Measurements from ENCODE around the gene MAEA. TPM values are rescaled to one million over a fixed set of nuclear protein-coding genes. Genes with fewer than 3 reads are reported as not detected.

MAEA gene
- total RNA-seq, 1 donor, result 70.6 TPM

DNA sequence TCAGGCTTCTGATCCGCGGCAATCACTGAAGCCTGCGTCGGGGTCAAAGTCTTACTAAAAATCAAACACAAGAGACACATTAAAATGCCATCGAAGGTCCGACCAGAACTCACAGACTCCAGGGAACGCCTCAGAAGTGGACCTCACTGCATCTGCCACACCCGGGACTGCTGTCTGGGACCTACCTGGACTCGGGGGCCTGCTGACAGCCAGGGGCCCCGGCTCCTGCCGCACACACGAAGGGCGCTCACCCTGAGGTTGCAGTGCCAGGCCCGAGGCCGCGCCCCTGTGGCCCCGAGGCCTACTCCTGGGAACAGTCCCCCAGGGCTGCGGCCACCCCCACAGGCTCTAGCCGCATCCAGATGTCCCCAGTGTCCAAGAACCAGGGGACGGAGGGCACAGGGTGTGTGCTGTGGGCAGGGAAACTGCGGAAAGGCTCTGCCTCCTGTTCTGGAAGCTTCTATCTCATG is 48.2 kb upstream of the MAEA start:
- Histone ChIP-seq H3K79me2 (ENCODE audit: insufficient read depth, low read length) (peaks cover 85% of the 10 kb centered on the region), H3K27me3 (ENCODE audit: insufficient read depth, low read length) (no peaks in the 10 kb centered on the region), H3K9me3 (ENCODE audit: low read depth, low read length) (no peaks in the 10 kb centered on the region), H3K27ac (ENCODE audit: low read depth, low read length) (no peak overlapping the region), H4K20me1 (ENCODE audit: insufficient read depth, low read length) (peaks cover 76% of the 10 kb centered on the region), H3K36me3 (ENCODE audit: insufficient read depth, low read length) (peaks cover 23% of the 10 kb centered on the region), H2AFZ (ENCODE audit: low read length) (no peak overlapping the region), H3K4me1 (ENCODE audit: insufficient read depth, low read length) (peaks cover 10% of the 10 kb centered on the region), H3K4me3 (ENCODE audit: insufficient read depth, low read length) (no peak overlapping the region), H3K4me2 (ENCODE audit: insufficient read depth, low read length) (no peak overlapping the region)
- TF ChIP-seq, protein P1, sequence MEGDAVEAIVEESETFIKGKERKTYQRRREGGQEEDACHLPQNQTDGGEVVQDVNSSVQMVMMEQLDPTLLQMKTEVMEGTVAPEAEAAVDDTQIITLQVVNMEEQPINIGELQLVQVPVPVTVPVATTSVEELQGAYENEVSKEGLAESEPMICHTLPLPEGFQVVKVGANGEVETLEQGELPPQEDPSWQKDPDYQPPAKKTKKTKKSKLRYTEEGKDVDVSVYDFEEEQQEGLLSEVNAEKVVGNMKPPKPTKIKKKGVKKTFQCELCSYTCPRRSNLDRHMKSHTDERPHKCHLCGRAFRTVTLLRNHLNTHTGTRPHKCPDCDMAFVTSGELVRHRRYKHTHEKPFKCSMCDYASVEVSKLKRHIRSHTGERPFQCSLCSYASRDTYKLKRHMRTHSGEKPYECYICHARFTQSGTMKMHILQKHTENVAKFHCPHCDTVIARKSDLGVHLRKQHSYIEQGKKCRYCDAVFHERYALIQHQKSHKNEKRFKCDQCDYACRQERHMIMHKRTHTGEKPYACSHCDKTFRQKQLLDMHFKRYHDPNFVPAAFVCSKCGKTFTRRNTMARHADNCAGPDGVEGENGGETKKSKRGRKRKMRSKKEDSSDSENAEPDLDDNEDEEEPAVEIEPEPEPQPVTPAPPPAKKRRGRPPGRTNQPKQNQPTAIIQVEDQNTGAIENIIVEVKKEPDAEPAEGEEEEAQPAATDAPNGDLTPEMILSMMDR (IDR thresholded peaks at IDR 0.05; ENCODE audit: extremely low read depth, low read depth, low read length), result no peak
- DNase-seq (ENCODE audit: insufficient read length, low spot score, missing footprints), result peak; percentile 77

DNA sequence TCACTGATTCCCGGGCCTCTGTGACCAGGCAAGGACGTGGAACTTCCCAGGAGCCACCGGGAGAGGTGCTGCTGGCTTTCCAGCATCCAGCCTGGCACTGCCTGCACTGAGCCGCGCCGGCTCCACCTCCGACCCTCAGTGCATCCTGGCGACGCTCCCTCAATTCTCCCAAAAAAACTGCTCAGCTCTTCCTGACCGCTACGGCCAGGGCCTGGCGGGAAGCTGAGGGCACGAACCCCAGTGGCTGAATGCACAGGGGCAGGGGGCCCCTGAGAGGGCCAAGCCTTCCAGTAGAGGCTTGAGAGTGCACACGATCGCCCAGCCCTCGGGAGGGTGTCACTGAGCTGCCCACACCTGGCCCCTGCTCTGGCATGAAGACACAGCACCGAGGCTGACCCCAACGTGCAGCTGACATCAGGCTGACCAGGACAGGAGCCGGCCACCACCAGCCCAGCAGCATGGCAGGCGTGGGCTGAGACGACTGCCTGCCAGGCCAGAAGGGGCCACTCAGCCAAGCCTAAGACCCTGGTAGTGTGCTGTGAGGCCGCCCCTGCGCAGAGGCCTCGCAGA is 47.7 kb upstream of the MAEA start:
- Histone ChIP-seq H3K4me1 (ENCODE audit: insufficient read depth, low read length) (peaks cover 15% of the 10 kb centered on the region), H3K9me3 (ENCODE audit: low read depth, low read length) (no peaks in the 10 kb centered on the region), H3K27ac (ENCODE audit: low read depth, low read length) (no peak overlapping the region), H3K27me3 (ENCODE audit: insufficient read depth, low read length) (no peaks in the 10 kb centered on the region), H3K36me3 (ENCODE audit: insufficient read depth, low read length) (peaks cover 23% of the 10 kb centered on the region), H2AFZ (ENCODE audit: low read length) (no peak overlapping the region), H3K4me2 (ENCODE audit: insufficient read depth, low read length) (no peak overlapping the region), H3K4me3 (ENCODE audit: insufficient read depth, low read length) (no peak overlapping the region), H4K20me1 (ENCODE audit: insufficient read depth, low read length) (peaks cover 81% of the 10 kb centered on the region), H3K79me2 (ENCODE audit: insufficient read depth, low read length) (peaks cover 90% of the 10 kb centered on the region)
- DNase-seq (ENCODE audit: insufficient read length, low spot score, missing footprints), result peak; percentile 81
- TF ChIP-seq, protein P1 (IDR thresholded peaks at IDR 0.05; ENCODE audit: extremely low read depth, low read depth, low read length), result no peak

DNA sequence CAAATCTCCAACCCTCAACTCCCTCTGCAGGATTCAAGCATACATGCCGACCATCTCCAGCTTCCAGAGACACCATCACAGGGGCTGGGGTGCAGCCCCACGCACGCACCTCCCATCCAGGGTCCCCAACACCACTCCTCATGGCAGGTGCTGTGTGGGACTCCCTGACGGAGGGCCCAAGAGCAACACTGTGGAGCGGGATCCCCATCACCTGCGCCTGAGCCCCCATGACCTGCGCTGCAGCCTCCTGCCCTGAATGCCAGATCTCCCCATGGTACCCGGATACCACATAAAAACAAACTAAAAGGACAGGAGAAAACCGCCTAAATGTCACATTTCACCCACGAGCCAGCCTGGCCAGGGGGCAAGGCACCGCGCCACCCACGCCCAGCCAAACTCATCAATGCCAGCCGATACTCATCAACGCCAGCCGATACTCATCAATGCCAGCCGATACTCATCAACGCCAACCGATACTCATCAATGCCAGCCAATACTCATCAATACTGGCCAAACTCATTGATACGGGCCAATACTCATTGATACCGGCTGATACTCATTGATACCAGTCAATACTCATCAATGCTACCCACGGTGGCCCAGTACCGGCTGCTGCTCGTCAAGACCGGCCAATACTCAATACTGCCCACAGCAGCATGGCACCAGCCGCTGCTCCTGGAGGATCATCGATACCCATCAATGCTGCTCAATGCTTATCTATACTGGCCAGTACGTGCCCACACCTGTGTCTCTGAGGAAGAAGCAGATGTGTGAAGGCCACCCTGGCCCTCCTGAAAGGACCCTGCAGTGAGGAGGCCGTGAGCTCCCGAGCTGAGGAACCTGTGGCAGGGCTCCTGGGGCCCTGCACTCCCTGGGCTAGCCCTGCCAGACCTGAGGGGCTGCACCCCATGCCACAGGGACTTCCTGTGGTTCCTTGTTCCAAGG is 46.9 kb upstream of the MAEA start:
- Histone ChIP-seq H3K36me3 (ENCODE audit: insufficient read depth, low read length) (peaks cover 20% of the 10 kb centered on the region), H2AFZ (ENCODE audit: low read length) (no peak overlapping the region), H3K27ac (ENCODE audit: low read depth, low read length) (no peak overlapping the region), H3K27me3 (ENCODE audit: insufficient read depth, low read length) (no peaks in the 10 kb centered on the region), H4K20me1 (ENCODE audit: insufficient read depth, low read length) (peaks cover 85% of the 10 kb centered on the region), H3K4me2 (ENCODE audit: insufficient read depth, low read length) (no peak overlapping the region), H3K4me1 (ENCODE audit: insufficient read depth, low read length) (peaks cover 19% of the 10 kb centered on the region), H3K79me2 (ENCODE audit: insufficient read depth, low read length) (peaks cover 96% of the 10 kb centered on the region), H3K4me3 (ENCODE audit: insufficient read depth, low read length) (no peak overlapping the region), H3K9me3 (ENCODE audit: low read depth, low read length) (no peaks in the 10 kb centered on the region)
- DNase-seq (ENCODE audit: insufficient read length, low spot score, missing footprints), result peak; percentile 85
- TF ChIP-seq, protein P1 (IDR thresholded peaks at IDR 0.05; ENCODE audit: extremely low read depth, low read depth, low read length), result no peak
